ENCODE results near the gene COL15A1.

DNA sequence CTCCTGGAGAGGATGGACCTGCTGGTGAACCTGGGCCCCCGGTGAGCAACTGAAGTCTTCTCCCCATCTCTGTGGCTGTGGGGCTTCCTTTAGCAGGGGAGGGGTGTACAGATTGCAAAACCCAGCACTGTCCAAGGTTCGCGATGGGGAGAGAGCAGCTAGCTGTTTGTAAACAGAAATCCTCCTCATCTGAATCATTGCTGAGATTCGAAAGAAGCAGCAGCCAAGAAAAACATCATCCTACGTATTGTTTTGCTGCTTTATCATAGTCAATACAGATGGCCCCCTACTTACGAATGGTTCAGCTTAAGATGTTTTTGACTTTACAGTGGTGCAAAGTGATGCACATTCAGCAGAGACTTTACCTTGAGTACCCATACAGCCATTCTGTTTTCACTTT is 81.3 kb downstream of the COL15A1 start:
- TF ChIP-seq, protein P1, sequence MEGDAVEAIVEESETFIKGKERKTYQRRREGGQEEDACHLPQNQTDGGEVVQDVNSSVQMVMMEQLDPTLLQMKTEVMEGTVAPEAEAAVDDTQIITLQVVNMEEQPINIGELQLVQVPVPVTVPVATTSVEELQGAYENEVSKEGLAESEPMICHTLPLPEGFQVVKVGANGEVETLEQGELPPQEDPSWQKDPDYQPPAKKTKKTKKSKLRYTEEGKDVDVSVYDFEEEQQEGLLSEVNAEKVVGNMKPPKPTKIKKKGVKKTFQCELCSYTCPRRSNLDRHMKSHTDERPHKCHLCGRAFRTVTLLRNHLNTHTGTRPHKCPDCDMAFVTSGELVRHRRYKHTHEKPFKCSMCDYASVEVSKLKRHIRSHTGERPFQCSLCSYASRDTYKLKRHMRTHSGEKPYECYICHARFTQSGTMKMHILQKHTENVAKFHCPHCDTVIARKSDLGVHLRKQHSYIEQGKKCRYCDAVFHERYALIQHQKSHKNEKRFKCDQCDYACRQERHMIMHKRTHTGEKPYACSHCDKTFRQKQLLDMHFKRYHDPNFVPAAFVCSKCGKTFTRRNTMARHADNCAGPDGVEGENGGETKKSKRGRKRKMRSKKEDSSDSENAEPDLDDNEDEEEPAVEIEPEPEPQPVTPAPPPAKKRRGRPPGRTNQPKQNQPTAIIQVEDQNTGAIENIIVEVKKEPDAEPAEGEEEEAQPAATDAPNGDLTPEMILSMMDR (optimal IDR thresholded peaks at IDR 0.05 in 1 of 3, IDR thresholded peaks at IDR 0.05 in 1 of 3, conservative IDR thresholded peaks at IDR 0.05 in 1 of 3; ENCODE audit: extremely low read depth in 1 of 3, insufficient read depth in 2 of 3, low read length in 3 of 3), result no peak
- TF ChIP-seq EZH2 (IDR thresholded peaks at IDR 0.05; ENCODE audit: low read length), result no peak
